ENCODE results near the gene RSBN1. TPM values are rescaled to one million over a fixed set of nuclear protein-coding genes. Genes with fewer than 3 reads are reported as not detected.

Gene RSBN1
- total RNA-seq, 1 donor from 2014 or later: 26.8 TPM

DNA sequence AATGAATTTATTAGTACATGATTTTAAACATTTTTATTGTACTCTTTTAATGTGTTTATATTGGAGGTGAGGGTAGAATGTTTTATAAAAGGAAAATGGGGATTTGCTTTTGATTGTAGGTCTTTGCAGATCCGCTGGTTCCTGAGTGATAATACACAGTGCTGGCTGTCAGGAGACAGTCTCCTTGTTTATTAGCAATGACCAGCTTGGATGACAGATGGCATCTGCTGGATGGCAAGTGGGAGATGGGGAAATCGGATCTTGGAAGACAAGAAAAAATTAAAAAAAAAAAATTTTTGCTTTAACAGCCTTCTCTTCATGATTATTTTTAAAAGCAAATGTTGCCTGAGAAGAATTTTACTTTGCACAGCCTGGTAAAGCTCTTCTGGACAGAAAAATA, 48.6 kb downstream of the RSBN1 start:
- DNase-seq (ENCODE audit: low read depth, low spot score): no peak
- Mint-ChIP-seq H3K4me3 (no peak overlapping the region), H3K4me1 (peaks cover 40% of the 10 kb centered on the region), H3K36me3 (ENCODE audit: low read depth) (peaks cover 3% of the 10 kb centered on the region), H3K27me3 (ENCODE audit: low read depth) (no peaks in the 10 kb centered on the region), H3K27ac (ENCODE audit: unreplicated experiment) (no peak overlapping the region), H3K9me3 (no peaks in the 10 kb centered on the region)
- TF ChIP-seq, protein P1, sequence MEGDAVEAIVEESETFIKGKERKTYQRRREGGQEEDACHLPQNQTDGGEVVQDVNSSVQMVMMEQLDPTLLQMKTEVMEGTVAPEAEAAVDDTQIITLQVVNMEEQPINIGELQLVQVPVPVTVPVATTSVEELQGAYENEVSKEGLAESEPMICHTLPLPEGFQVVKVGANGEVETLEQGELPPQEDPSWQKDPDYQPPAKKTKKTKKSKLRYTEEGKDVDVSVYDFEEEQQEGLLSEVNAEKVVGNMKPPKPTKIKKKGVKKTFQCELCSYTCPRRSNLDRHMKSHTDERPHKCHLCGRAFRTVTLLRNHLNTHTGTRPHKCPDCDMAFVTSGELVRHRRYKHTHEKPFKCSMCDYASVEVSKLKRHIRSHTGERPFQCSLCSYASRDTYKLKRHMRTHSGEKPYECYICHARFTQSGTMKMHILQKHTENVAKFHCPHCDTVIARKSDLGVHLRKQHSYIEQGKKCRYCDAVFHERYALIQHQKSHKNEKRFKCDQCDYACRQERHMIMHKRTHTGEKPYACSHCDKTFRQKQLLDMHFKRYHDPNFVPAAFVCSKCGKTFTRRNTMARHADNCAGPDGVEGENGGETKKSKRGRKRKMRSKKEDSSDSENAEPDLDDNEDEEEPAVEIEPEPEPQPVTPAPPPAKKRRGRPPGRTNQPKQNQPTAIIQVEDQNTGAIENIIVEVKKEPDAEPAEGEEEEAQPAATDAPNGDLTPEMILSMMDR (conservative IDR thresholded peaks at IDR 0.05): no peak

GRCh38 chr1:113761937-113762336, 50.3 kb downstream of the RSBN1 start:
- peaks cover 38% of the 10 kb centered on the region for H3K4me1 Mint-ChIP-seq
- peaks cover 3% of the 10 kb centered on the region for H3K36me3 Mint-ChIP-seq (ENCODE audit: low read depth)
- H3K27me3 Mint-ChIP-seq (ENCODE audit: low read depth): no peaks in the 10 kb centered on the region
- TF ChIP-seq, protein P1 (conservative IDR thresholded peaks at IDR 0.05): no peak
- peak overlapping the region; percentile 45 for H3K4me3 Mint-ChIP-seq
- H3K27ac Mint-ChIP-seq (ENCODE audit: unreplicated experiment): no peak overlapping the region
- H3K9me3 Mint-ChIP-seq: no peaks in the 10 kb centered on the region
- no peak for DNase-seq (ENCODE audit: low read depth, low spot score)

- TF ChIP-seq, protein P1 (conservative IDR thresholded peaks at IDR 0.05): no peak
- H3K4me3 Mint-ChIP-seq: peak overlapping the region; percentile 95
- H3K27me3 Mint-ChIP-seq (ENCODE audit: low read depth): no peaks in the 10 kb centered on the region
- peaks cover 4% of the 10 kb centered on the region for H3K36me3 Mint-ChIP-seq (ENCODE audit: low read depth)
- H3K9me3 Mint-ChIP-seq: no peaks in the 10 kb centered on the region
- no peak for DNase-seq (ENCODE audit: low read depth, low spot score)
- H3K4me1 Mint-ChIP-seq: peaks cover 54% of the 10 kb centered on the region
- peak overlapping the region; percentile 98 for H3K27ac Mint-ChIP-seq (ENCODE audit: unreplicated experiment)
These were observed 51.9 kb downstream of the RSBN1 start for GRCh38 chr1:113760102-113761080.

DNA sequence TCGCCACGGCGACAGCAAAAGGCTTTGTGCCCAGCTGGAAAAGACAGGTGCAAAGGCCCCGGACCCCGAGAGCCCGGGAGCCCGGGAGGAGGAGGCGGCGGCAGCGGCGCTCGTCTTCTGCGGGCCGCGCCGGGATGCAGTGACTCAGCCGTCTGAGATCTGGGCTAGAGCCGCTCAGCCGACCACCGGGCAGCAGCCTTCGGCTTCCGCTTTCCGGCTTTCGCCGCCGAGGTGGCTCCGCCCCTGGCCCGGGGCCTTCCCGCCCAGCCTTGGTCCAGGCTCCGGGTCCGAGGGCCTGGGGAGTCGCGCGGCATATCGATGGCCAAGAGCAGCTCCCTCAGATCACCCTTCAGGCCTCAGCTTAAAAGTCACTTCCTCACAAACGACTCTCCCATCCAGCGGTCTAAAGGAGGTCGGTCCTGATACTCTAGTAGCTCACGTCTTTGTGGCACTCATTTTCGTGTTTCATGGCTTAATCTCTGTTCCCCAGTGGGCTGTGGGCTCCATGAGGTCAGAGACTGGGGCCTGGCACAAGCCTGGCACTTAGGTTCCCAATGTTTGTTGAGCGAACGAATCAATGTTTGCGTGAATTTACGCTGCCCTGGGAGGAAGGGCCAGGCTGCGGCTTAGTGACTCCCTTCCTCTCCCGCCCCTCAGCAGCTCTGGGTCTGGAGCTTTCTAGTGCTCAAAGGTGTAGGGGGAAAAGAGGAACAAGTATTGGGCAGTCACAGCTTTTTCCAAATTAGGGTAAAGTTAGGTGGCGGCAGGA, 52.8 kb downstream of the RSBN1 start, which contains the start of gene PHTF1:
PHTF1 (minus strand) TSS at position 154 of the 769 bp plus-strand sequence. CDS start 783 bp downstream, outside the sequence.
- peaks cover 4% of the 10 kb centered on the region for H3K36me3 Mint-ChIP-seq (ENCODE audit: low read depth)
- no peaks in the 10 kb centered on the region for H3K9me3 Mint-ChIP-seq
- H3K4me3 Mint-ChIP-seq: peak within 1 kb of the TSS; percentile 95
- TF ChIP-seq, protein P1 (conservative IDR thresholded peaks at IDR 0.05): no peak
- DNase-seq (ENCODE audit: low read depth, low spot score): peak; percentile 71
- H3K4me1 Mint-ChIP-seq: peaks cover 56% of the 10 kb centered on the region
- H3K27me3 Mint-ChIP-seq (ENCODE audit: low read depth): no peaks in the 10 kb centered on the region
- peak within 1 kb of the TSS; percentile 98 for H3K27ac Mint-ChIP-seq (ENCODE audit: unreplicated experiment)

DNA sequence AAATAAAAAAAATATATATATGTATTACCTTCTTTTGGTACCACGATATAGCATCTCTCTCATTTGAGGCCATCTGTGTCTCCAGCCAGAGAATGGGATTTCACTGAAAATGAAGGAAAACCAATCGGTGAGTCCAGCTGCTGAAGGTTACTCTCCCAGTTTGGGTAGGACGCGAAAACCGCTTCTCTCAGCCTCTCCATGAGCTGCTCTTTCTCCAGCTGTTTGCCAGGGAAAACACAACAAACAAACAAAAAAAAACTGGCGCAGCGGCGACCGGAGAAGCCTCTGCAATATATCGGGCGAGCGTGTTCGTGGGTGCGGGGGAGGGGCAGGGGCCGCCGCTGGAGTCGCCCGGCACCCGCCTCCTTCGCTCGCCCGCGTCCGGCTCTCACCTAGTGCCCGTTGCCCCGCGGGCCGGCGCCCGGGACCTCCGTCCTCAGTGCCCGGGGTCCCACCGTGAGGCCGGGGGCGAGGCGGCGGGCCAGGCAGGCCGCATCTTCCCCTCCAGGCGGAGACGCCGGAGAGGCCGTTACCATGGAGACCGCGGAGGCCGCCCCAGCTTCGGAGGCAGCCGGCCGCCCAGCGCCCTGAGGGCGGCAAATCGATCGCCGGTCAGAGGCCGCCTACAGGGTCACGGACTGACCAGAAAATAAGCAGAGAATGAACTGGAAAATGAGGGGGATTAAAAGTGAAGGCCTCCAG, 53.5 kb downstream of the RSBN1 start:
- DNase-seq (ENCODE audit: low read depth, low spot score): peak; percentile 85
- Mint-ChIP-seq H3K27me3 (ENCODE audit: low read depth) (no peaks in the 10 kb centered on the region), H3K4me3 (peak overlapping the region; percentile 95), H3K9me3 (no peaks in the 10 kb centered on the region), H3K4me1 (peaks cover 53% of the 10 kb centered on the region), H3K36me3 (ENCODE audit: low read depth) (peaks cover 4% of the 10 kb centered on the region), H3K27ac (ENCODE audit: unreplicated experiment) (peak overlapping the region; percentile 98)
- TF ChIP-seq, protein P1 (conservative IDR thresholded peaks at IDR 0.05): no peak
